Hypothalamus (tissue), 51 donors: Measurements from ENCODE around the gene ZNF91.
"Not testable (repeated sequence)": the region's sequence is repeated elsewhere in the genome, so short reads cannot be mapped to it uniquely, and the experiment has no call there.

ENCODE experiments used
- DNase-seq, 51 donors: peaks; one replicate each; lab custom pipeline; 2025; lab: John Stamatoyannopoulos, UW

Gene ZNF91

DNA sequence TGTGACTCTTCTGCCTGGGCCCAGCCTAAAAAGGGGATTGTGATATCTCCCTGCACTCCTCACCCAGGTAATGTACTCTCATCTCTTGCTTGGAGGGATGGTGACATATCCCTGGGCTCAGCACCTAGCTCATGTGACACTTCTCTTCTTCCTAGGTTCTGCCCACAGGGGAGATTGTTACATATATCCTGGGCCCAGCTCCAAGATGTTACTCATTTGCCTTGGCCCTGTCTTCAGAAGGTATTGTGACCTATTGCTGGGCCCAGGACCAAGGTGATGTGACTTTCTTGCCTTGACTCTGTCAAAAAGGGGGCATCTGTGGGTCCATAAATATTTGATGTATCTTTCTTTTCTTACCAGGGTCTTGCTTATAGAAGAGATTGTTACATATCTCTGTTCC, 73.9 kb downstream of the ZNF91 start:
- not testable (repeated sequence) for DNase-seq

DNA sequence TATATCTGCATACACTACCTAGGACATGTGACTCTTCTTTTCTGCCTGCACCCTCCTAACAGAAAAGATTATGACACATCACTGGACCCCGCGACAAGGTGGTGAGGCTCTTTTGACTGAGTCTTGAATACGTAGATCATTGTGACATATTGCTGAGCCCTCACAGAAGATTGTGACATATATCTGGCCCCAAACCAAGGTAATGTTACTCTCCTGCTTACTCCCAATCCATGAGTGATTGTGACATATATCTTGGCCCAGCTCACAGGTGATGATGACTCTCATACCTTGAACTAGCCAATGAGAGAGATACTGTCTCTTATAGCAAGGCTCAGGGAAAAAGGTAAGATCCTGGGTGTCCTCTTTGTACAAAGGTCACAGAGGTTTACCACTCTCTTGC, 75.7 kb downstream of the ZNF91 start:
- DNase-seq = not testable (repeated sequence)

DNA sequence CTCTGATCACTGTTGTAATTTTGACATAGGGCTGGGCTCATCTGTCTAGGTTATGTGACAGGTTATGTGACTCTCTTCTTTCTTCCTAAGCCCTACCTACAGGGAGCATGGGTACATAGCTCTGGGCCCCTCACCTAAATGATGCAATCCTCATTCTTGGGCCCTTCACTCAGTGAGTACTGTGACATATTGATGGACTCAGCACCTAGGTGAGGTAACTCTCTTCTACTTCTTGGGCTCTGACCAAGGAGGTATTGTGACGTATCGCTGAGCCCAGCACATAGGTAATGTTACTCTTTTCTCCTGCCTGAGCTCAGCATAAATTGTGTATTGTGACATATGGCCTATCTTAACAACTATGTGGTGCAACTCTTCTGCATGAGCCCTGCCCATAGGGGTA, 76.3 kb downstream of the ZNF91 start:
- not testable (repeated sequence) for DNase-seq

DNA sequence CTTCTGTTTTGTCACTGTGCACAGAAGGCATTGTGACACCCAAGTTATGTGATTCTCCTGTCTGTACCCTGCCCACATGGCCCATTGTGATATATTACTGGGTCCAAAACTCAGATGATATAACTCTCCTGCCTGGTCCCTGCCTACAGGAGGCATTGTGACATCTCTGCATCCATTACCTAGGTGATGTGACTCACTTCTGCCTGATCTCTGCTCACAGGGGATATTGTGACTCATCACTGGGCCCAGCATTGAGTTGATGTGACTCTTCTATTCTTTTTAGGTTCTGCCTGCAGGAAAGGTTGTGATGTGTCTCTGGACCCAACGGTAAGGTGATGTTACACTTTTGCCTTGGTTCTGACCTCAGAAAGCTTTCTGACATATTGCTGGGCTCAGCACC, 77.1 kb downstream of the ZNF91 start:
- DNase-seq = peak in 1 of 51 donors; percentile 1

DNA sequence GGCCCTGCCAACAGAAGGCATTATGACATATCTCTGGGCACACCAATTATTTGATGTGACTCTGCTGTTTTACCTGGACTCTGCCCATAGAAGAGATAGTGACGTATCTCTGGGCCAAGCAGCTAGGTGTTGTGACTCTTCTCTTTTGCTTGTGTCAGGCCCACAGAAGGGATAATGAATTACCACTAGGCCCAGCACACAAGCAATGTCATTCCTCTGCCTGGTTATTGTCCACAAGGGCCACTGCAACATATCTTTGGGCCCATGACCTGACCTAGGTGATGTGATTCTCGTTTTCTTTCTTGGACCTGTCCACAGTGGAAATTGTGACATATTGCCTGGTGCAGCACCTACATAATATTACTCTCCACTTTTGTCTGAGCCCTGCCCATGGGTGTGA, 80.0 kb downstream of the ZNF91 start:
- no peak for DNase-seq

DNA sequence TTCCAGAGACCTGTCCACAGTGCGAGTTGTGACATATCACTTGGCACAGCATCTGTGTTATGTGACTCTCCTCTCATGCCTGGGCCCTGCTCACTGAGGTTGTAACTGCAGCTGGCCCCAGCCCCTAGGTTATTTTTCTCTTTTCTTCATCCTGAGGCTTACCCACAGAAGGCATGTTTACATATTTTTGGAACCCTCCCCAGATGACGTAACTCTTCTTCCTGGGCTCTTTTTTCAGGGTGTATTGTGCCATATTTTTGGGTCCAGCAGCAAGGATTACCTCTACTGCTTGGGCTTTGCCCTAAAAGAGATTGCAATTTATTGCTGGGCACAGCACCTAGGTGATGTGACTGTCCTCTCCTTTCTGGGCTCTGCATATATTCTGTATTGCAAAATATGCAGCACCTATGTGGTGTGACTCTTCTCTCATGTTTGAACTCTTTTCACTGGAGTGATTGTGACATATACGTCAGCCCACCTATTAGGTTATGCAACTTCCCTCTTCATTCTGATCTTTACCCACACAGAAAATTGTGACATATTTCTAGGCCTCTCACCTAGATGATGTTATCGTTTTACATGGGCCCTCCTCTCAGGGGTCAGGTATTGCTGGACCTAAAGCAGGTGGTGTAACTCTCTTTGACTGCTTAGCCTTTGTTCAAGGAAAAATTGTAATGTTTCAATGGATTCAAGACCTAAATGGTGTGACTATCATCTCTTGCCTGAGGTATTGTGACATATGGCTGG, 80.6 kb downstream of the ZNF91 start:
- no peak for DNase-seq

DNA sequence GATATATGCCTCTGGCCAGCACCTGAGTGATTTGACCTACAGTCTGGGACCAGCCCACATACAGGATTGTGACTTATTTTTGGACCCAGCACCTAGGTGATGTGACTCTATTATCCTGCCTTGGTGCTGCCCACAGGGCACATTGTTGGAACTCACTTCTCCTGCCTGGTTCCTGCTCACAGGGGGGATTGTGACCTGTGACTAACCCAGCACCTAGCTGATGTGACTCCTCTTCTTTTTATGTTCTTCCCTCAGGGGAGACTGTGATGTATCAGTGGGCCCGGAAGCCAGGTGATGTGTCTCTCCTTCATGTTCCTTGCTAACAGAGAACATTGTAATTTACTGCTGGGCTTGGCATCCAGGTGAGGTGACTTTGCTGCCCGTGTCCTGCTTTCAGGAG, 82.1 kb downstream of the ZNF91 start:
- no peak for DNase-seq

DNA sequence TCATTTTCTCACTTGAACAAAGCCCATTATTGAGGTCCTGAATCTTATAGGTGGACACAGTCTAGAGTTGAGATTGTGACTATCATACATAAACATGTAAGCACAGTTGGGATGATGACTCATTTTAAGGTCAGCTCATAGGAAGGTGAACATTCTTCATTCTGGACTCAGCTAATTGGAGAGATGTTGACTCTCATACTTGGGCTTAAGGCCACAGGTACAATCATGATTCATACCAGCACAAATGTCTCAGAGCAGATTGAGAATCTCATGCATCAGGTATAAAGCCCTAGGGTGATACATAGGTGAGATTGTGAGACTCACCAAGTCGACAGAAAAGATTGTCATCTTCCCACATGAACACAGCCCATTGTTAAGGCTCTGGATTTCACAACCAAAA, 82.8 kb downstream of the ZNF91 start:
- no peak for DNase-seq

DNA sequence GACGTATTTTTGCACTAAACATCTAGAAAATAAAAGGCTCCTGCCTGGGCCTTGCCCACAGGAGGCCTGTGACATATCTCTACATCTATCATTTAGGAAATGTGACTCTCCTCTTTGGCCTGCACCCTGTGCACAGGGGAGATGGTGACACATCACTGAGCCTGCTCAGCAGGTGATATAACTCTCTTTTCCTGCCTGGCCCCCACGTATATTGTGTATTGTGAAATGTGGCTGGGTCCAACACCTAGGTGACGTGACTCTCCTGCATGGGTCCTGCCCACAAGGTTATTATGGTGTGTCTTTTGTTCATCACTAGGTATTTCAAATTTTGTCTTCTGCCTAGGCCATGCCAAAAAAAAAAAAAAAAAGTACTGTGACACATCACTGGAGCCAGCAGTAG, 83.7 kb downstream of the ZNF91 start:
- DNase-seq = no peak

DNA sequence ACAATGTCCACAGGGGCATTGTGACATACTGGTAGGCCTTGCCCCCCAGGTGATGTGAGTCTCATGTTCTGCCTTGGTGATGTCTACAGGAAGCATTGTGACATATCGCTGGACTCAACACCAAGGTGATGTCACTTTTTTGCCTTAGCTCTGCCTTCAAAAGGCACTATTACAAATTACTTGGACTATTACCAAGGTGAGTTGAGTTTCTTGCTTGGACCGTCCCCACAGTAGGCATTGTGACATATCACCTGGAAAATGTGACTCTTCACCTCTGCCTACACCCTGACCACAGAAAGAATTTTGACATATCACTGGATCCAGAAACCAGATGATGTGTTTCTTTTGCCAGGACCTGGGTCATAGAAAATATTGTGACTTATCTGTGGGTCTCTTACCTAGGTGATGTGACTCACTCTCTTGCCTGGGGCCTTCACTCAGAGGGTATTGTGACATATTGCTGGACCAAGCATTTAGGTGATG, 84.5 kb downstream of the ZNF91 start:
- DNase-seq = no peak

DNA sequence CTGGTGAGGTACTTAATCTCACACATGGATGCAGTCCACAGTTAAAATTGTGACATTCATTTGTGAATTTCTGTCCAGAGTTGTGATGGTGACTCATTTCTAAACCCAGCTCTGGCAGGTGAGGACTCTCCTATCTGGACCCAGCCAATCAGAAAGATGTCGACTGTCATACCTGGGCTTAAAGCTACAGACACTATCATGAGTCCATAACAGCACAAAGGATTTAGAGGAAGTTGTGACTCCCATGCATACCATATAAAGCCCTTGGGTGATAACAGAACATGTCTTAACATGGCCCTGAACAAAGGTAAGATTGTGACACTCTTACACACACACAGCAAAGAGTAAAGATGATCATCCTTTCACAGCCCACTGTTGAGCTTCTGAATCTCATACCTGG, 85.3 kb downstream of the ZNF91 start:
- DNase-seq = no peak

DNA sequence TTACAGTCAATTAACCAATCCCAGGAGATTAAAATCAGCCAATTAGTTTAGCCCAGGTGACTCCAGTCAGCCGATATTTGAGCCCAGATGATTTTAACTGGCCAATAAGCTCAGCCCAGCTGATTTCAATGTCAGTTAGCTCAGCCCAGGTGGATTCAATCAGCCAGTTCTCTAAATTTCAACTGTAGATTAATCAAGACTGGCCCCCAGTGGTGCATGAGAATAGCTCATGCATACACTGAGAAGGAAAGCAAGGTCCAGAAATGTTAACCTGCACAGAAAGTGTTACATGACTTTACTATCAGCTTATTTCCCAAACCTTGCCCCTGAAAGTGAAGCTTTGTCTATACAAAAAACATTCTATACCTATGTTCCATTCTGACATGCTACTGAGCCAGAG, 89.7 kb downstream of the ZNF91 start:
- DNase-seq = no peak

DNA sequence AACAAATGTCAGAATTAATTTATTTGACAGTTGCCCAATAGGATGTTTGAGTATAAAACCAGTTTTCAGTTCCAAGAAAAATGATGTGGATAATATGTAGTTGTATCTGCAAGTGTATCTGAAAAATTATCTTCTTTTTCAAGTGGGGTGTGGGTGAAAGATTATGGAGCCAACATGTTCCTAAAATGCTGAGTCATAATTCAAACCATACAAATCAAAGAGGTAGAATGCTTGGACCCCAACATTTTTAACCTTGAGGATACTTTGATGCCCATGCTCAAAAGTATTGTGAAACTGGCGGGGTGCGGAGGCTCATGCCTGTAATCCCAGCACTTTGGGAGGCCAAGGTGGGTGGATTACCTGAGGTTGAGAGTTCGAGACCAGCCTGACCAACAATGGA, 91.0 kb downstream of the ZNF91 start:
- no peak for DNase-seq

DNA sequence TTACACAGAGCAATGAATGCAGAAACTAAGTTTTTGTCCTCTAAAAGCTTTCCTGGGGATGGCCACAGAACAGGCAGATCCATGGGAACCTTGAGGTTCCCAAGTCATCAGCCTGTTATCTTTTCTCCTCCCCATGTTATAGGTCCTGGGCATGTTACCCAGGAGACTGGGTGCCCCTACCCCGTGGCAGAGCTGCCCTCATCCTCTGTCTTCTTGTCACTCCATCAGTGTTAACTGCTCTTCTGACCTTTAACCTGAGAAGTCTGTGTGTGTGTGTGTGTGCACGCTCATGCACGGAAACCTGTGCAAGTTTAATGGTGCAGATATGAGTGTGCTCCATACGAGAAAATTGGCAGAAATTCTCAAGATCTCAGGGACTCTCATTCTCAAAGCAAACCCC, 101.1 kb downstream of the ZNF91 start:
- DNase-seq = no peak

DNA sequence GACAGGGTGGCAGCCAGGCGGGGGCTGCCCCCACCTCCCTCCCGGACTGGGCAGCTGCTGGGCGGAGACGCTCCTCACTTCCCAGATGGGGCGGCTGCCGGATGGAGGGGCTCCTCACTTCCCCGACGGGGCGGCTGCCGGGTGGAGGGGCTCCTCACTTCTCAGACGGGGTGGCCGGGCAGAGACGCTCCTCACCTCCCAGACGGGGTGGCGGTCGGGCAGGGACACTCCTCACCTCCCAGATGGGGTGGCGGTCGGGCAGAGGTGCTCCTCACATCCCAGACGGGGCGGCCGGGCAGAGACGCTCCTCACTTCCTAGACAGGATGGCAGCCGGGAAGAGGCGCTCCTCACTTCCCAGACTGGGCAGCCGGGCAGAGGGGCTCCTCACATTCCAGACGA, 105.3 kb downstream of the ZNF91 start:
- not testable (repeated sequence) for DNase-seq
